ENCODE results near the gene KCNQ2.

- TF ChIP-seq CTCF (conservative IDR thresholded peaks at IDR 0.05) (no peak), EZH2 (IDR thresholded peaks at IDR 0.05; ENCODE audit: low read depth) (peak; percentile 57; the same call in 1 of the 2 replicates)
These were observed 55.2 kb downstream of the KCNQ2 start for GRCh38 chr20:63417097-63417737.
